Fibroblast of lung (primary cell): Measurements from ENCODE around the gene OSBPL6.

Experiments
- EZH2 ChIP-seq: IDR thresholded peaks from 2 replicates; pipeline ENCODE4 v1.5.1; 2012; ENCODE audit warnings: low read length, control low read depth, mild to moderate bottlenecking; ENCODE audit errors: missing control alignments
- TF ChIP-seq, protein P1 (sequence below), 2 donors: IDR thresholded peaks in 1 of 2; conservative IDR thresholded peaks in 1 of 2; 1 replicate in 1 of 2; 2 replicates in 1 of 2; pipeline ENCODE4 v1.5.1; 2011 to 2012; ENCODE audit warnings: low read length in 2 of 2, control low read depth in 1 of 2, inconsistent platforms in 1 of 2, low read depth in 1 of 2, mild to moderate bottlenecking in 1 of 2

DNA sequence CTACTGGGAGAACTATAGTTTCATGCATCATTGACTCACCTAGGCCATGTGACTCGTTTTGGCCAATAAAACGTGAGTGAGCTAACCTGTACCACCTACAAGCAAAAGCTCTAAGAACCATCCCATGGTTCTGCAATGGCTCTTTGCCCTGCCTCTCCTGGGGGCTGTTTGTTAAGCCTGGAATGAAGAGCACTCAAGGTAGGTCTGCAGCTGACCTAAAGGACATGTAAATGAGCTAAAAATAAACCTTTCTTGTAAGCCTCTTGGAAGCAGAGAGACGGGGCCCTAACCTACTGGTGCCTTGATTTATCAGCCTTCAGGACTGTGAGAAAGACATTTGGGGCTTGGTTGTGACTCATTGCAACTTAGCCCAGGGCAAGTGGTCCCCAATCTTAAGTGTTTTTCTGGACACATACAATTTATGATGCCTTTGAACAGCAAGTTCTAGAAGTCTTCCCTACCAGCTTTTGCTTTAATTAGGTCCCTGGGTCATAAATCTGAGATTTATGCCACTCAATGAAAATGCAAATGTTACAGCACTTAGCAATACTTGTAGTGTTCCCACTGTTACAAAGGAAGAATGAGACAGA lies 107.4 kb downstream of the OSBPL6 start:
- TF ChIP-seq, protein P1, sequence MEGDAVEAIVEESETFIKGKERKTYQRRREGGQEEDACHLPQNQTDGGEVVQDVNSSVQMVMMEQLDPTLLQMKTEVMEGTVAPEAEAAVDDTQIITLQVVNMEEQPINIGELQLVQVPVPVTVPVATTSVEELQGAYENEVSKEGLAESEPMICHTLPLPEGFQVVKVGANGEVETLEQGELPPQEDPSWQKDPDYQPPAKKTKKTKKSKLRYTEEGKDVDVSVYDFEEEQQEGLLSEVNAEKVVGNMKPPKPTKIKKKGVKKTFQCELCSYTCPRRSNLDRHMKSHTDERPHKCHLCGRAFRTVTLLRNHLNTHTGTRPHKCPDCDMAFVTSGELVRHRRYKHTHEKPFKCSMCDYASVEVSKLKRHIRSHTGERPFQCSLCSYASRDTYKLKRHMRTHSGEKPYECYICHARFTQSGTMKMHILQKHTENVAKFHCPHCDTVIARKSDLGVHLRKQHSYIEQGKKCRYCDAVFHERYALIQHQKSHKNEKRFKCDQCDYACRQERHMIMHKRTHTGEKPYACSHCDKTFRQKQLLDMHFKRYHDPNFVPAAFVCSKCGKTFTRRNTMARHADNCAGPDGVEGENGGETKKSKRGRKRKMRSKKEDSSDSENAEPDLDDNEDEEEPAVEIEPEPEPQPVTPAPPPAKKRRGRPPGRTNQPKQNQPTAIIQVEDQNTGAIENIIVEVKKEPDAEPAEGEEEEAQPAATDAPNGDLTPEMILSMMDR (conservative IDR thresholded peaks at IDR 0.05 in 1 of 2, IDR thresholded peaks at IDR 0.05 in 1 of 2; ENCODE audit: low read depth in 1 of 2, low read length in 2 of 2), result no peak
- no peak for TF ChIP-seq EZH2
